Colonic mucosa (tissue), 4 donors: Measurements from ENCODE around the gene MIB2. TPM values are rescaled to one million over a fixed set of nuclear protein-coding genes. Genes with fewer than 3 reads are reported as not detected.

Source experiments
- DNase-seq: peaks from one replicate; pipeline ENCODE4 v3.0.0-alpha.2; 2020
- H3K27ac ChIP-seq: fragments of 200-600 bp; one replicate; pipeline ENCODE4 v1.8.0; 2021
- H3K27me3 ChIP-seq: fragments of 200-600 bp; one replicate; pipeline ENCODE4 v1.8.0; 2021
- H3K36me3 ChIP-seq: fragments of 200-600 bp; one replicate; pipeline ENCODE4 v1.8.0; 2021
- H3K4me1 ChIP-seq: fragments of 200-600 bp; one replicate; pipeline ENCODE4 v1.8.0; 2021; ENCODE audit warnings: mild to moderate bottlenecking
- H3K4me3 ChIP-seq: fragments of 200-600 bp; one replicate; pipeline ENCODE4 v1.8.0; 2021
- H3K9ac ChIP-seq, 2 donors: one replicate each; pipeline ENCODE4 v1.7.0; 2013; ENCODE audit warnings: control low read depth in 2 of 2, low read depth in 2 of 2, low read length in 2 of 2
- H3K9me3 ChIP-seq: fragments of 200-600 bp; one replicate; pipeline ENCODE4 v1.8.0; 2021
- CTCF ChIP-seq: fragments of 200-600 bp; IDR thresholded peaks from one replicate; pipeline ENCODE4 v1.8.0; 2022; ENCODE audit warnings: antibody characterized with exemption, mild to moderate bottlenecking
- intact Hi-C: fragments of 100-400 bp; cut with DNase I; formaldehyde crosslinking; loops from one replicate; pipeline ENCODE4 v1.14.1; 2022
- total RNA-seq, 2 donors: library from RNA; stranded (reverse); fragmentation: NEBNext Ultra II Directional in 1 of 2; extraction: Animal tissue kit (Norgen Biotek cat#: 25700) in 1 of 2; gene quantifications; one replicate each; pipeline ENCODE4 v1.2.1, GENCODE V29; 2021
- donor health status: healthy.
- donor health status: DM: no; HTN: no; CAD: no.
- donor health status: DM: no; HTN: no; CAD: no.

The MIB2 gene
- total RNA-seq, 2 donors from 2014 or later, result 57.0 to 121 TPM

GRCh38 chr1:1604374-1605033 lies 10.8 kb upstream of the MIB2 start:
- intact Hi-C loops, result no loop called here
- Histone ChIP-seq H3K9me3 (no peaks in the 10 kb centered on the region), H3K27ac (no peak overlapping the region), H3K4me1 (no peaks in the 10 kb centered on the region), H3K4me3 (no peak overlapping the region), H3K36me3 (no peaks in the 10 kb centered on the region), H3K27me3 (peaks cover 11% of the 10 kb centered on the region), H3K9ac (no peak overlapping the region)
- no peak for DNase-seq
- no peak for TF ChIP-seq CTCF

GRCh38 chr1:1605034-1605591 lies 10.2 kb upstream of the MIB2 start:
- no peak for TF ChIP-seq CTCF
- DNase-seq, result no peak
- H3K27me3 ChIP-seq, result peaks cover 11% of the 10 kb centered on the region
- H3K9me3 ChIP-seq, result no peaks in the 10 kb centered on the region
- H3K27ac ChIP-seq, result no peak overlapping the region
- intact Hi-C loops, result no loop called here
- H3K4me1 ChIP-seq, result no peaks in the 10 kb centered on the region
- no peak overlapping the region for H3K9ac ChIP-seq
- no peak overlapping the region for H3K4me3 ChIP-seq
- H3K36me3 ChIP-seq, result no peaks in the 10 kb centered on the region

- Histone ChIP-seq H3K27me3 (peaks cover 9% of the 10 kb centered on the region), H3K36me3 (no peaks in the 10 kb centered on the region), H3K27ac (no peak overlapping the region), H3K9me3 (no peaks in the 10 kb centered on the region), H3K4me3 (no peak overlapping the region), H3K9ac (no peak overlapping the region), H3K4me1 (no peaks in the 10 kb centered on the region)
- no peak for DNase-seq
- intact Hi-C loops, result no loop called here
- no peak for TF ChIP-seq CTCF
Measured at GRCh38 chr1:1605724-1606123, 9.6 kb upstream of the MIB2 start.

- Histone ChIP-seq H3K9me3 (no peaks in the 10 kb centered on the region), H3K27me3 (peaks cover 4% of the 10 kb centered on the region), H3K27ac (no peak overlapping the region), H3K4me3 (no peak overlapping the region), H3K4me1 (no peaks in the 10 kb centered on the region), H3K9ac (no peak overlapping the region), H3K36me3 (no peaks in the 10 kb centered on the region)
- TF ChIP-seq CTCF, result no peak
- intact Hi-C loops, result no loop called here
- DNase-seq, result peak; percentile 15
Measured at GRCh38 chr1:1606232-1606631, 9.1 kb upstream of the MIB2 start.

GRCh38 chr1:1609822-1610485 lies 5.3 kb upstream of the MIB2 start:
- Histone ChIP-seq H3K4me3 (no peak overlapping the region), H3K36me3 (no peaks in the 10 kb centered on the region), H3K9ac (no peak overlapping the region), H3K27me3 (no peaks in the 10 kb centered on the region), H3K27ac (no peak overlapping the region), H3K9me3 (no peaks in the 10 kb centered on the region), H3K4me1 (peaks cover 7% of the 10 kb centered on the region)
- no peak for TF ChIP-seq CTCF
- DNase-seq, result peak; percentile 16
- intact Hi-C loops, result no loop called here
